DOHH2 (cell line): ENCODE data around the gene C1QA.
"Not testable (repeated sequence)": the region's sequence is repeated elsewhere in the genome, so short reads cannot be mapped to it uniquely, and the experiment has no call there.

Experiments
- H3F3A ChIP-seq: fragments of 200-600 bp; sonication (generic), shearing (Covaris generic); 2 replicates; pipeline ENCODE4 v1.6.0; 2016; ENCODE audit warnings: antibody characterized with exemption, mild to moderate bottlenecking; ENCODE audit not compliant: control insufficient read depth, insufficient read depth
- H3K27ac ChIP-seq: fragments of 200-600 bp; sonication (generic); 2 replicates; pipeline ENCODE4 v1.5.1; 2014; ENCODE audit warnings: low read depth, mild to moderate bottlenecking, low read length, moderate library complexity
- H3K27me3 ChIP-seq: fragments of 200-600 bp; sonication (generic); 2 replicates; pipeline ENCODE4 v1.6.1; 2014; ENCODE audit warnings: mild to moderate bottlenecking, low read length, mixed read lengths; ENCODE audit not compliant: control insufficient read depth
- H3K36me3 ChIP-seq: fragments of 200-600 bp; sonication (generic); 2 replicates; pipeline ENCODE4 v1.6.1; 2014; ENCODE audit warnings: mild to moderate bottlenecking, low read length, moderate library complexity, mixed read lengths; ENCODE audit not compliant: control insufficient read depth
- H3K4me1 ChIP-seq: fragments of 200-600 bp; sonication (generic); 2 replicates; pipeline ENCODE4 v1.6.1; 2014; ENCODE audit warnings: mild to moderate bottlenecking, low read length, mixed read lengths; ENCODE audit not compliant: control insufficient read depth
- H3K4me2 ChIP-seq: fragments of 200-600 bp; sonication (generic); 2 replicates; pipeline ENCODE4 v1.6.0; 2014; ENCODE audit warnings: mild to moderate bottlenecking, low read length, moderate library complexity
- H3K4me3 ChIP-seq: fragments of 200-600 bp; sonication (generic); 2 replicates; pipeline ENCODE4 v1.5.1; 2014; ENCODE audit warnings: mild to moderate bottlenecking, low read length, mixed read lengths
- H3K79me2 ChIP-seq: fragments of 200-600 bp; sonication (generic); 2 replicates; pipeline ENCODE4 v1.6.1; 2014; ENCODE audit warnings: mild to moderate bottlenecking, low read length, mixed read lengths; ENCODE audit not compliant: control insufficient read depth
- H3K9me2 ChIP-seq: fragments of 200-600 bp; sonication (generic); replicated peaks from 2 replicates; pipeline ENCODE4 v1.6.1; 2014; ENCODE audit warnings: mild to moderate bottlenecking, low read length, mixed read lengths; ENCODE audit not compliant: control insufficient read depth
- H3K9me3 ChIP-seq: fragments of 200-600 bp; sonication (generic); 2 replicates; pipeline ENCODE4 v1.6.1; 2014; ENCODE audit warnings: antibody characterized with exemption, low read length, mixed read lengths; ENCODE audit not compliant: control insufficient read depth, insufficient read depth
- H4K20me1 ChIP-seq: fragments of 200-600 bp; sonication (generic); 2 replicates; pipeline ENCODE4 v1.6.0; 2014; ENCODE audit warnings: low read depth, mild to moderate bottlenecking, antibody characterized with exemption, low read length, moderate library complexity; ENCODE audit not compliant: control insufficient read depth, insufficient read depth
- CTCF ChIP-seq: fragments of 200-600 bp; sonication (generic); IDR thresholded peaks from one replicate; pipeline ENCODE4 v1.5.1; 2014; ENCODE audit warnings: antibody characterized with exemption, mild to moderate bottlenecking, low read depth, low read length; ENCODE audit not compliant: poor library complexity, severe bottlenecking
- EZH2phosphoT487 ChIP-seq: fragments of 200-600 bp; sonication (generic); IDR thresholded peaks from 2 replicates; pipeline ENCODE4 v1.6.1; 2017; ENCODE audit warnings: borderline replicate concordance, mild to moderate bottlenecking, antibody characterized with exemption, low read length, moderate library complexity, mixed read lengths

C1QA gene

GRCh38 chr1:22665752-22666151, 29.3 kb downstream of the C1QA start:
- TF ChIP-seq CTCF (no peak), EZH2phosphoT487 (no peak)

GRCh38 chr1:22666412-22666811, 30.0 kb downstream of the C1QA start:
- Histone ChIP-seq H3K4me2 (no peak overlapping the region), H3F3A (no peaks in the 10 kb centered on the region), H3K27me3 (peaks cover 5% of the 10 kb centered on the region; the same call in 1 of the 2 replicates), H3K79me2 (no peaks in the 10 kb centered on the region), H4K20me1 (no peaks in the 10 kb centered on the region; the same call in 1 of the 2 replicates), H3K4me1 (no peaks in the 10 kb centered on the region), H3K9me2 (no peaks in the 10 kb centered on the region), H3K27ac (no peak overlapping the region), H3K4me3 (no peak overlapping the region), H3K9me3 (no peaks in the 10 kb centered on the region), H3K36me3 (no peaks in the 10 kb centered on the region)
- TF ChIP-seq CTCF = no peak

More at GRCh38 chr1:22665752-22666151, 29.3 kb downstream of the C1QA start:
- Histone ChIP-seq H3K79me2 (no peaks in the 10 kb centered on the region), H3K4me1 (no peaks in the 10 kb centered on the region), H3F3A (no peaks in the 10 kb centered on the region), H3K27me3 (peaks cover 3% of the 10 kb centered on the region; the same call in 1 of the 2 replicates), H3K27ac (no peak overlapping the region), H3K9me2 (no peaks in the 10 kb centered on the region), H3K36me3 (no peaks in the 10 kb centered on the region), H3K4me2 (no peak overlapping the region), H3K4me3 (no peak overlapping the region), H4K20me1 (no peaks in the 10 kb centered on the region; the same call in 1 of the 2 replicates), H3K9me3 (no peaks in the 10 kb centered on the region)

- H3K27ac ChIP-seq, H4K20me1 ChIP-seq, H3K9me2 ChIP-seq, H3K27me3 ChIP-seq, H3K4me2 ChIP-seq, H3F3A ChIP-seq, H3K9me3 ChIP-seq, H3K79me2 ChIP-seq, H3K36me3 ChIP-seq, H3K4me3 ChIP-seq, H3K4me1 ChIP-seq: not testable (repeated sequence)
Observed at GRCh38 chr1:22668840-22669239, 32.4 kb downstream of the C1QA start.

- TF ChIP-seq EZH2phosphoT487 (no peak), CTCF (no peak)
- H4K20me1 ChIP-seq = no peaks in the 10 kb centered on the region; the same call in 1 of the 2 replicates
- H3K36me3 ChIP-seq = no peaks in the 10 kb centered on the region
- no peak overlapping the region for H3K27ac ChIP-seq
- H3K4me1 ChIP-seq = no peaks in the 10 kb centered on the region
- peaks cover 5% of the 10 kb centered on the region for H3K27me3 ChIP-seq
- no peaks in the 10 kb centered on the region for H3K79me2 ChIP-seq
- H3K4me2 ChIP-seq = no peak overlapping the region
- H3K4me3 ChIP-seq = no peak overlapping the region
- no peaks in the 10 kb centered on the region for H3K9me2 ChIP-seq
- no peaks in the 10 kb centered on the region for H3K9me3 ChIP-seq
- no peaks in the 10 kb centered on the region for H3F3A ChIP-seq
Observed at GRCh38 chr1:22670352-22670975, 34.0 kb downstream of the C1QA start.
